Activated CD4-positive, alpha-beta T cell treated with anti-CD3 and anti-CD28 coated beads, Interleukin-2, amount 50 U/mL, for 24 hours (primary cell): ENCODE data around the gene ASXL1.
A peak's percentile ranks its signal among the peaks of the same experiment; 100 is the strongest.

Experiments
- DNase-seq, 2 donors: peaks; one replicate each; pipeline ENCODE4 v3.0.0-alpha.2; 2020; ENCODE audit warnings: low read depth in 1 of 2, low spot score in 1 of 2

ASXL1 gene

GRCh38 chr20:32438331-32438858 is 80.3 kb downstream of the ASXL1 start:
- DNase-seq: no peak

DNA sequence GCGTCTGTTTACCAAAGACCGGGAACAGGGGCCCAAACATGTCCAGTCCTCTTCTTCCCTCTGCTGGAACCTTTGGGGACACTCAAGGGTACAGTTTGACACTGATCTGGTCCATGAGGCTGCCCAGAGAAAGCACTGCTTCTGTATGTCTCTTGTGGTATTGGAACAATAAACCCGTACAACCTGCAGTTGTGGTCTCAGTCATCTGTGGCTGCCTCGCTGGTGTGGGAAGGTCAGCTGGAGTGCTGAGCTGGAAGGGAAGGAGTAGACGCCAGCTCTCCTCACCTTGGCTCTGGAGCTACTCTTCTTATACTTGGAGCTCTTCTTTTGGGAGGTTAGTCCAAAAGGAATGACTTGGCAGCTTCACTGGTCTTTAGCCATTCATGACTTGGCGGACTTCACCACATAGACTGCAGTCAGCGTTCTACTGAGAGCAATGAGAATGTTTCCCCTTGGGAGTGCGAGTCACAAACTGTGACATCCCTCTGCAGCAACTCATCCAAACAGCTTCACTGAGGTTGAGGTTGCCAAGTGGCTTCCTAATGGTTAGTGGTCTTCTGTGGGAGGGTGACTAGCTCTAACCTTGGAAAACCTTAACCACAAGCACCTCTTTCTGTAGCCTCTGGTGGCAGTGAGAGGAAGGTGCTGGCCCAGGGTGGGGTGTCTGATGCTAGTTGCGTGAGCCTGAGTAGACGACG is 81.2 kb downstream of the ASXL1 start:
- DNase-seq: peak in 1 of 2 donors; percentile 21

DNA sequence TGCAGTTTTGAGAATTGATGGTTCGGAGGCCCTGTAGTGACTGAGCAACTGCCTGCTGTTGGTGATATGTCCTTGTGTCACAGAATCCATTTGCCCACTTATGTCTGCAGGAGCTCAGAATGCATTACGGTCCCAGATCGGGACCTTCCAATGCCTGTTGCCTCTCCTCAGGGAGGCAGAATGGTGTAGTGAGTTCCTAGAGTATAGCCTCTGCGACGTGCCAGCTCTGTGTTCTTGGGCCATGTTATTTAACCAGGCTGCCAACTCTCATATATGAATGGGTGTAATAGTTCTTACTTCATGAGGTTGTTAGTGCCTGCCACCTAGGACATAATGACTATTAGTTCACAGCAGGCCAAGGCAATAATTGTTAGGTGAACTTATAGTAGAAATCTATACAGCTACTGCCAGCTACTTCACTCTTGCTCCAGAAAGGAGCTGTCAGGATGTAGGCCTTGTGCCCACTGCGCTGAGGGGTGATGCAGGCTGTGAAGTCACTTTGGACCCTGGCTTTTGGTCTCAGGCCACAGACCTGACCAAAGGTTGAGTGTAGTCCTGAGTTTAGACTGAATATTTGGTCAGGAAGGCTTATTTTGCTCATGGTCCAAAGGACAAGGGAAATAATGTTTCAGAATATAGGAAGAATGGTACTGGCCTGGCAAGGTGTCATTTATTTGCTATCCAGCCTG is 82.1 kb downstream of the ASXL1 start:
- no peak for DNase-seq

GRCh38 chr20:32440758-32441078 is 82.6 kb downstream of the ASXL1 start:
- no peak for DNase-seq

GRCh38 chr20:32441638-32442037 is 83.5 kb downstream of the ASXL1 start:
- DNase-seq: no peak

- no peak for DNase-seq
Observed at GRCh38 chr20:32442630-32443373, 84.7 kb downstream of the ASXL1 start.

- no peak for DNase-seq
Observed at GRCh38 chr20:32443386-32443974, 85.3 kb downstream of the ASXL1 start.

DNA sequence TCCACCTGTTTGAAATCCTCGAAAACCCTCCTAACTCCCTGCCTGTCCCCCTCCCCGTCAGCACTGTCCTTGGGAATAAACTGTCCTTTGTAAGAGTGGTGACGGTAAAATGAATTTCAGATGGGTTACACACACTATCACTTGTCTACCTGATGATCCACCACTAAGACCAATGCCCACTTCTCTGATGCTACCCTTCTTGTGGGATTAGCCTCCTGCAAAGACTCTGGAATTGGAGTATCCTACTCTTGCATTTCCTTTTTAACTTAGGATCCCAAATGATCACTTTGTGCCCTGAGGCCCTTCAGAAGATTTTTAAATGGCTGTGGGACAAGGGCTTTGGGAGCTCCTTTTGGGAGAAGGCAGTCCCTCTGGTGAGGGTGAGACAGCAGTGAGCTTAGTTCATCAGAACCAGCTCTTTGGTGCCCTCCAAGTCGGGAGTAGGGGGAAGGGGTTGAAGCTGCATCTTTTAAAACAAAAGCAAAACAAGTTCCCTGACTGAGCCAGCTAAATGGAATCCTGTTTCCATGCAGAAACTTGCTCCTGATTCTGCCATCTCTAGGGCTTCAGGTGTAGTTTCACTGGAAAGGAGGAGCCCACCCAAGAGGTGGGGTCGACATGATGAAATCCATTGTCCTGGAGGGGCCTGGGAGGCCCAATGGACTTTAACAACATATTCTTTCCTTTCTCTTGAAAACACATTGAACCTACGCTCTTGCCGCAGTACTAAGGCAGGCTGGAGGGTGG is 86.5 kb downstream of the ASXL1 start:
- DNase-seq: no peak

DNA sequence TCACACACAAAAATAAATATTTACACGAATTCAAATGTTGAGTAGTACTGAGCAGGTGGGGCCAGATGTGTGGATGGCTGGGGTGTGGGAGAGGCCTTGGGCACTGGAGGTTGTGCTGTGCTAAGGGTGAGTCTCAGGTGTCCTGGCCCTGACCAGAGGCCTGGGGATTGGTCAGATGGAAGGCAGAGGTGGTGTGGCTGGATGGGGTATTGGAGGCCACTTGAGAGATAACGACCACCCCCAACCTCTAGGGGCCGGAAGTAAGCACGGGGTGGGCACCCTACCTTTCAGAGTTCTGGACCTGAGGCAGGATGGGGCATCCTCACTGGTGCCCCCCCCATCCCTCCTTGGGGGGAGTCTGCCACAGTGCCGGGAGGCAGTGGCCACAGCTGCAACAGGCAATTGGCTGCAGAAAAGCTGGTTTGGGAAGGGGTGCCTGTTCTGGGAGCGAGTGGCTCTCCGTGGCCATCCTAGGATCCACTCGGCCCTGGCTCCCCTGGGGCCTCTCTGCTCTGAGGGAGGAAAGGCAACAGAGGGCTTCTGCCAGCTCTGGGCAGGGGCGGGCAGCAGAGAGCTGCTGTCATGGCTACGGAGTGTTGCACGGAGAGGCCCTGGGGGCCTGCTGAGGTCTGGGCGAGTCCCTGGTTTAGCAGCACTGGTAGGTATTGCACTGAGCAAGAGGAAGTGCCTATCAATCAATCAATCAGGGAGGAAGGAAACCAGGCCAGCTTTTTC is 87.6 kb downstream of the ASXL1 start:
- DNase-seq: no peak

GRCh38 chr20:32446301-32447100 is 88.4 kb downstream of the ASXL1 start:
- DNase-seq: no peak

GRCh38 chr20:32447136-32448027 is 89.3 kb downstream of the ASXL1 start:
- no peak for DNase-seq

DNA sequence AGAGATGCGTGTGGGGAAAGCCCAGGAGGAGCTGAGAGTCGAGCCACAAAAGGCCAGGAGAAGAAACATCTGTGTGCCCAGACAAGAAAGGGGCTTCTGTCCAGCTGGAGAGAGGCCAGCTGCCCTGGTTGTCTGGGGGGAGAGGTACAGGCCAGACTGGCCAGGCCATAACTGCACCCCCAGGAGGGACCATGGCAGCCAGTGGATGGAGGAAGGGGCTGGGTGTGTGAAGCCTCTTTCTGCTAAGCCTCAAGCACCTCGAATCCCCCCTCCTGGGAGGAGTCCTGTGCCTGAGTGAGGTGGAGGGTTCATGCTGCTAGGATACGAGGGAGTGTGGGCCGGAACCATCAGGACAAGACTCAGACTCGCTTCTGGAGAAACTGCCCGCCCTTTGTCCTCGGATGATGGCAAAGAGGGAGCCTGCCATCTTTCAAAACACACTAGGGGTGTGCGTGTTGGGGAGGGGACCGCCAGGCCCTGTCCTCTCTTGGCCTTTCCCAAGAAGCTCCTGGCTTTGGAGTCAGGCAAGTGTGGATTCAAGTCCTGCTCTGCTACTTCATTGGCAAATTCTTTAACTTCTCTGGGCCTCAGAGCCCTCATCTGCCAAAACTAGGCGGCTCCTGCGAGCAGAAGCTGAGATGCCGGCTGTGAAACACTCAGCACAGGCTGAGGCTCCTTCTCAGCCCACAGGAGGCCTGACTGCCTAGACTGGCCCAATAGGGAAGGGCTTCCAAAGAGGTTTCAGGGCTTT is 90.3 kb downstream of the ASXL1 start:
- DNase-seq: no peak

DNA sequence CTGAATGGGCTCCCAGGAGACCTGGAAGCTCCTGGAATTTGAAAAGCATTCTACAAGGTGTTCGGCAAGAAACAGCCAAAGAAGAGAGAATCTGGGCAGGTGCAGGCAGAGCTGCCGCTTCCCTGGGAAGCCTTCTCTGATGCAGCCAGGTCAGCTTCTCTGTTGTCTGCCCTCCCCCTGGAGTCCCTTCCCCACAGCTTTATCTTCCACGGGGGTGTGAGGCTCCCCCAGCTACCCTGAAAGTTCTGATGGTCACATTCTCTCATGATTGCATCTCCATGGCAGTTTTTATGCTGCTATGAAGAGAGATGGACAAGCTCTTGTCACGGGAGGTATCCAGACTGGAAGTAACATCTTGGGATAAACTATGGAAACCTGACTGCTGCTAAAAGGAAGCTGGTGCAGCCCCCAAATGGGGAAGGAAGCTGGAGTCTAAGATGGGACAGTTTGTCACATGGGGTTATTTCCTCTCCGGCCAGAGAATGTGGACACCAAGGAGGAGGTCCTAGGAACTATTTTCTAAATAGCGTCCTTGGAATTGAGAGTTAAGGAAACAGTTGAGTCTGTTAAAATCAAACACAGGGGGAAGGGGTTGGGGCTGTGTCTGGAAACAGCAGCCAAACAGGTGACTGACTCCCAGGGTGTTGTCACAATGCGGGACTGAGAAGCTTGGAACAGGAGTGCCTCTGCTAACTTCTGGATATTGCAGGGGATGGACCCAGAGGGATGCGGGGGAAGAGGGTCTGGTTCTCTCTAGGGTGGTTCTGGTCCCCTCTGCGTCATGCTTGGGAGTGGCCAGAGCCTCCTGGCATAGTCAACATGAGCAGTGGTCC is 91.1 kb downstream of the ASXL1 start:
- DNase-seq: no peak

DNA sequence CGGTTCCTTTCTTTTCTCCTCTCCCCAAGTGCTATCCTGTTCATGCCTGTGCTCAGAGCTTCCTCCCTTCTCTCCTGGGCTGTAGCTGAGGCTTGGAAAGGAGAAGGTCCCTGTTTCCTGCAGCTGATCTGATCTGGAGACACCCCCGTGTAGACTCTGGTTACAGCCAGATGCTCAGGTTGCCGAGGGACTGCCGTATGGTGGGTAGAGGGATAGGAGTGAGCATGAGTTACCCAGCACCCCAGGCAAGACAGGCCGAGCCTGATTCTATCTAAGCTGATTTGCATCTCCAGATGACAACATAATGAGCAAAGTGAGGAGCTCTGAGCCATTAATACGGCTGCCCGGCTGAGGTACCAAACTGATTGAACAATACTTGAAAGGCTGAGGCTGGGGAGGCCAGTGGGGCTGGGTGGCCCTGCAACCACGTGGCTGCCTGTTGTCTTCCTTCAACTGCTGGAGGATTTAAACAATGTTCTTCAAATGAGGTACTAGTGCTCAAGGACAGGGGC is 91.8 kb downstream of the ASXL1 start:
- no peak for DNase-seq

DNA sequence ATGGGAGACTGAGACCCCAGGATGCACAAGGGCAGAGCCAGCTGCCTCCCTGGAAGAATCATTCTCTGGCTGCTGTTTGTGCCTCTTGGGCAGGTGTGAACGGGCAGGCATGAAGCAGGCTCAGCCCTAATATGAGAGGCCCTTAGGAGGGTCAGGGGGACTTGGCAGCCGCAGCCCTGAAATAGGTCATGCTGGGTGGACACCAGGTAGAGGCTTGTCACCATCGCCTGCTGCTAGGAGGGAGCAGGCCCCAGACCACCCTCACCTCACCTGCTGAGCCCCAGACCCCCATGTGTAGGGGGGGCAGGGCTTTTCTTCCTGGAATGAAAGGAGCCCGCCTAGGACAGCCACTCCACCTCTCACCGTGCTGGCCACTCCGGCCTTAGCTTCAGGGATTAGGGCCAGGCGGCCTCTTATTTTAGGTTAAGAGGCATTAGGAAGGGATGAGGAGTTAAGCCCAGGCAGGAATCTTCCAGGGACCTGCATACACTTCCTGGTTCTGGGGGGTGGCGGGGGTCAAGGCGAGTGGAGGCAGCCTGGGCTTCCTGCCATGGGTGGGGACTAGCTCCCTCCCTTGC is 92.4 kb downstream of the ASXL1 start:
- no peak for DNase-seq

DNA sequence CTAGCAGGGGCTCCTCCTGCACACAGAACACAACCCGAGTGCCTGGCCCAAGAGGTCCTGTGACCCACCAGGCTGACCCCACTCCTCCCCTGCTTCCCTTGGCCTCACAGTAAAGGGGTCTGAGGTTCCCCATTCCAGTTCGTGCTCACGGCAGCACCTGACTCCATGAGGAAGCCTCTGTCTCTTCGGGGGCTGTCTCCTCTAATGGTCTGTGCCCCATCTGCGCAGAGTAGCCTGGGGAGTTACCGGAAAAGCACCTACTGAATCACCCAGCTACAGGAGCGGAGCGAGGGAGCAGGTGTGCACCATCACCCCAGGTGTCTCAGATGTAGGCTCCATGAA is 93.2 kb downstream of the ASXL1 start:
- no peak for DNase-seq
